ENCODE data around the gene CAPS.
"Not testable (repeated sequence)": the region's sequence is repeated elsewhere in the genome, so short reads cannot be mapped to it uniquely, and the experiment has no call there.

CAPS gene

GRCh38 chr19:5953680-5954213 lies 39.7 kb downstream of the CAPS start:
- in situ Hi-C loops (cut with MboI; ENCODE audit: low sequenced_read_pairs), result no loop called here

- in situ Hi-C loops (cut with MboI; ENCODE audit: low sequenced_read_pairs), result no loop called here
These were observed 40.2 kb downstream of the CAPS start for GRCh38 chr19:5954293-5954692.

GRCh38 chr19:5955636-5955935 lies 41.5 kb downstream of the CAPS start:
- in situ Hi-C loops (cut with MboI; ENCODE audit: low sequenced_read_pairs), result no loop called here

DNA sequence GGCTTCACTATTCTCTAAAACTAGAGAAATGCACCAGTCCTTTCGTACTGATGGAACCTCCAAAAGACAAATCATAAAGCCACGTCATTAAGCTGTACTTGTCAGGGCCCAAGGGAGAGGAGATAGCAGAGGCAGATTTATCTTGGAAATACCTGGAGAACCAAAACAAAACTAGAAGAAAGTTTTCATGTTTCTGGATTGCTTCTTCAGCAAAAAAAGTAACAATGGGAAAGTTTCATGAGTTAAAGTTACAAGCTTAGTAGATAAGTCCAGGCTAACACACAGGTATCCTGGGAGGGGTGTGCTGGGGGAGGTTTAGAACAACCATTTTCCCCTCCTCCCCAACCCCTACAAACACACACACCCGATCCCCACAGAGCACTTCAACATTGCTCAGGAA lies 42.3 kb downstream of the CAPS start:
- in situ Hi-C loops (cut with MboI; ENCODE audit: low sequenced_read_pairs), result no loop called here

DNA sequence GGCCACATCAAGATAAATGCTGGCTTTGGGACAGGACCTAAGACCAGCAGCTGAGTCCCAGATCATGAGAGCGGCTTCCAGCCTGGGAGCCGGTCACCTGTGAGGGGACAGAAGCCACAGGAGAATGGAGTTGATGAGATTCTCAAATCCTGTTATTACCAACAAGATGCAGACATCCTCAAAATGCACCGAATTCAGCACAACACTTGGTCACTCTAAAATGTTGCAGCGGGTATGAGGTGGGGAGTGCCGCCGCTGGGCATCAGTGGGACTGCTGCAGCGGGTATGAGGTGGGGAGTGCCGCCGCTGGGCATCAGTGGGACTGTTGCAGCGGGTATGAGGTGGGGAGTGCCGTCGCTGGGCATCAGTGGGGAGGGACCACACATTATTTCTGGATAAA lies 42.7 kb downstream of the CAPS start:
- in situ Hi-C loops (cut with MboI; ENCODE audit: low sequenced_read_pairs), result no loop called here

GRCh38 chr19:5957170-5957569 lies 43.1 kb downstream of the CAPS start:
- in situ Hi-C loops (cut with MboI; ENCODE audit: low sequenced_read_pairs), result no loop called here

DNA sequence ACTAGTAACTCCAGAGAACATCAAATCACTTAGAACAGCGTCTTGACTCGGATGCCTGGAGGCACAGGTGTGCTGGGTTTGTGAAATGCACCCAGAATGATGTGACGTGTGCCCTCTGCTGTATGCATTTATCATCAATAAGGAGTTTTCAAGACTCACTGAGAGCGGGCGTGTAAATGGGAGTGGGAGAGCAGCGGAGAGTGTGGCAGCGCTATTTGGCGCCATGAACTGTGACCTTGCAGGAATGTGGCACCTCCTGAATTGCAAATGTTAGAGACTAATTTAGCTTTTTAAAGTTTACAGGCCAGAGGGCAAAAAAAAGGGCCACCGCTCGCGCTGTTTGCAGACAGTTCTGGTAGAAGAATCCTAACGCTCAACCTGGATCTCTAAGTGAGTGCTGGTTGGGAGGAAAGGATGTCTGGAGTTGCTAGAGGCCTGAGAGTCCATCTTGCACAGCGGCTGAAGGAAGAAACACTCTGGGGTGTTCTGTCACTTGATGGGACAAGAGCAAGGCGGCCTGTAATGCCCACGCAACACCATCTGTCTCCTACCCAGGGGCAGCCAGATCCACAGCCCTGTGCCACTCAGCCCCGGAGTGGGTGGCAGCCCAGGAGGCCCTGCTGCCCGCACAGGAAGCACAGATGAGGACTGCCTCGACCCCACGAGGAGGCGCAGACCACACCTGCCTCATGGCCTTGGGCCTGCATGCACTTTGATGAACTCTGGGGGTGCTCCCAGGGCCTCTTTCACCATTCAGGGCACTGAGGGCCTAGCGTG lies 44.2 kb downstream of the CAPS start:
- in situ Hi-C loops (cut with MboI; ENCODE audit: low sequenced_read_pairs), result no loop called here

DNA sequence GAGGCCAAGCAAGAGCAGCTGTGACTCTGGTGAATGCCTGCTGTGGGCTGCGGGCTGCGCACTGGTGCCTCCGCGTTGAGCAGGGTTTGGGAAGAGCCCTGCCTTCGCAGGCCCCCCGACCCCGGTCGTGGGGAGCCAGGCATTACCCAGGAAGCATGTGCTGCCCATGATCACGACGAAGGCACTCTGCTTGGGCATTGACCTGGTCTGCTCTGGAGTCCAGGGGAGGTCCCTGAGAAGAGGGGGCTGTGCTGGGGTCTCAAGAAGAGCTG lies 44.7 kb downstream of the CAPS start:
- in situ Hi-C loops (cut with MboI; ENCODE audit: low sequenced_read_pairs), result no loop called here

DNA sequence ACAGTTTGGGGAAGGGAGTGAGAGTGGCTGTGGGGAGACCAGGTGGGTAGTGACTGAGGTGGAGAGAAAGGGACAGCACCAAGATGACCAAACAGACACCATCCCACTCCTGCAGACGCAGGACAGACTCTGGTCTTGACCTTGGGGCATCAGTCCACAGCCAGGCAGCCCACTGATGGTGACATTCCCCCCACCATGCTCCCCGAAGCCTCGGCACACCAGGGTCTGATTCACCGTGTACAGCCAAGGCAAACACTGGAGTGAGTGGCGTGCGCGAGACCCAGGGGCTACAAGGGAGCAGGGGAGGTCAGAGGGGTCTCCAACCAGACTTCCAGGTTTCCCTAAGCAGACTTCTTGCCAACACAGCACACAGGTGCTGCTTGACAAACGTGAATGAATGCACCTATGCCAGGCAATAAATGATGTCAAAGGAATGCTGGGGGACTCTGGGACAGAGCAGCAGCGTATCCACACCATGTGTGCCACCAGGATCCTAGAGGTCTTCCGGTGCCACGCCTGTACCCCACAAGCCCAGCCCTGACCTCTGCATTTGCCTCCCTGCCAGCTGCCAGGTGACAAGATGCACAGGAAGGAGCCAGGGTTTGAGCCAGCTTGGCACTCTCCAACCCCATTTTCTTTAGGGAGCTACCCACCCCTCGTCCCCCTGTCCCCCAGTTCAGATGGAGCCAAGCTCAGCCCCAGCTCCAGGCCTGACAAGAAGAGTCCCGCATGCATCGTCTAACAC lies 45.4 kb downstream of the CAPS start:
- in situ Hi-C loops (cut with MboI; ENCODE audit: low sequenced_read_pairs), result no loop called here

- in situ Hi-C loops (cut with MboI; ENCODE audit: low sequenced_read_pairs), result no loop called here
These were observed 46.2 kb downstream of the CAPS start for GRCh38 chr19:5960005-5961001.

GRCh38 chr19:5961641-5961968 lies 47.6 kb downstream of the CAPS start:
- in situ Hi-C loops (cut with MboI; ENCODE audit: low sequenced_read_pairs), result not testable (repeated sequence)

DNA sequence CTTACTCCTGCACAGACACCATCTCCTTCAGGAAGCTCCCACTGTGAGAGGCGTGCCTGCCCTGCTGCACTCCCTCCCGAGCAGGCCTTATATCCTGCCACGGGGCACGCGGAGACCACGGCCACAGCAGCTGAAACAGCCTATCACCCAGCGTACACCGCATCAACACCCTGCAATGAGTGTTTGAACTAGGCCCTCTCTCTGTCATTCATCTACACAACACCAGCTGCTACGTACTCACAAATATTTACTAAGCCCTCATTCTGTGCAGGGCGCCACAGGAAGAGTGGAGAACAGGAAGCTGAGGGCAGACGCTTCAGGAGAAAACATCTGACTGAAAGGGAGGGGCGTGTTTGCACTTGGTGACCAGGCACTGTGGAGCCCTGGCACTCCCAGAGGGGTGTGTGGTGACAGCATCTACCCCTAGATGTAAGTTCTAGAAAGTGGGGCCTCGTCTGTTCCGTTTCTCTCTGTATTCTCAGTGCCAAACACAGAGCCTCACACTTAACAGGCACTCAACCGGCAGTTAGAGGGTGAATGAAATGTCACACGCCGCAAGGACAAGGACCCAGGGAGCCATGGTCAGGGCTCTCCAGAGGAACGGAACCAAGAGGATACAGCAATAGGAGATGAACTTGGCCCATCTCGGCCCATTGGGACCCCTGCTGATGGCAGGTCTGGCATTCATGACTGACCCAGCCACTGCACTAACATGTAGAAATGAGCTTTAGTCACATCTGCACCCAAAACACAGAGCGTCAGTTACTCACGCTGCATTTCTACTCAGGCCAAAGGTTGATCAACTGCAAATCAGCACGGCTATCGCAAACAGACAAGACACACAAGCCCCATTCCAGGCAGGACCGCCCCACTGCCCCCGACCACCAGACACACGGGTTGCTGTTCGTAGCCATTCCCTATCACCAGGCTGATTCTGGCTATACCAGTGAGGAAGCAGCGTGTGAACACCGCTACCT lies 48.2 kb downstream of the CAPS start:
- in situ Hi-C loops (cut with MboI; ENCODE audit: low sequenced_read_pairs), result no loop called here

GRCh38 chr19:5963259-5963658 lies 49.2 kb downstream of the CAPS start:
- in situ Hi-C loops (cut with MboI; ENCODE audit: low sequenced_read_pairs), result not testable (repeated sequence)

DNA sequence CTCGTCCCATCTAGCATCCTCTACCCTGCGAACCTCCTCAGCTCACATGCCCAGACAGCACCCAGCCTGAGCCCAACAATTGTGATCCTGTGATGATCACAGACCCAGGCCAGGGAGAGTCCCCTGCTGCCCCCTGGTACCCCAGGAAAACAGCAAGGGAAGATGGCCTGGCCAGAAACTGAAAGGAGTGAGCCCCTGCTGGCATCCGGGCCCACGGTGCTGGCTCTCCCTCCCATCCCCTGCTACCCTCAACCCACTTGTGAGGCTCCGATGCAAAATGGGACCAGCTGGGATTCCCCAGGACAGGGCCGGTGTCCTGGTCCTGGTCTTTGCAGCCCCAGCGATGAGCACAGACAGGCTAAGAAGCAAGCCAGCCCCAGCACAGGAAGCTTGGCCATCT lies 49.8 kb downstream of the CAPS start:
- in situ Hi-C loops (cut with MboI; ENCODE audit: low sequenced_read_pairs), result no loop called here

- in situ Hi-C loops (cut with MboI; ENCODE audit: low sequenced_read_pairs), result no loop called here
These were observed 50.9 kb downstream of the CAPS start for GRCh38 chr19:5964816-5965565.
